Breast epithelium (tissue), 3 donors: ENCODE data around the gene AOPEP.

ENCODE experiments used
- CTCF ChIP-seq, 3 donors: fragments of 450-650 bp; IDR thresholded peaks; one replicate each; pipeline ENCODE4 v1.5.1; 2016 to 2017; ENCODE audit warnings: antibody characterized with exemption in 3 of 3, mild to moderate bottlenecking in 3 of 3, moderate library complexity in 3 of 3
- POLR2A ChIP-seq: fragments of 450-650 bp; IDR thresholded peaks from one replicate; pipeline ENCODE4 v1.6.1; 2016; ENCODE audit warnings: antibody characterized with exemption, mild to moderate bottlenecking, moderate library complexity
- POLR2AphosphoS5 ChIP-seq, 3 donors: sonication (generic); formaldehyde crosslinking; IDR thresholded peaks; one replicate each; pipeline ENCODE4 v1.6.1; 2017; ENCODE audit warnings: antibody characterized with exemption in 3 of 3

GRCh38 chr9:94938384-94938783 lies 211.9 kb downstream of the AOPEP start:
- TF ChIP-seq CTCF (IDR thresholded peaks at IDR 0.05) (no peak), POLR2A (no peak), POLR2AphosphoS5 (IDR thresholded peaks at IDR 0.05) (no peak)
